Tibial nerve (tissue), 4 donors: ENCODE measurements around the gene ZNF597.

Source experiments
- EP300 ChIP-seq, 2 donors: sonication (generic); formaldehyde crosslinking; IDR thresholded peaks; one replicate each; pipeline ENCODE4 v1.6.1; 2017; ENCODE audit warnings: antibody characterized with exemption in 2 of 2, mild to moderate bottlenecking in 1 of 2
- POLR2A ChIP-seq, 2 donors: fragments of 450-650 bp; IDR thresholded peaks; one replicate each; pipeline ENCODE4 v1.6.1; 2017; ENCODE audit warnings: antibody characterized with exemption in 2 of 2, mild to moderate bottlenecking in 2 of 2, moderate library complexity in 2 of 2
- TF ChIP-seq, protein P1 (sequence below), 5 experiments: fragments of 200-600 bp in 3 of 5; fragments of 450-650 bp in 2 of 5; sonication (generic) in 3 of 5; IDR thresholded peaks; one replicate each; pipeline ENCODE4 v1.5.1; 2016 to 2019; ENCODE audit warnings: antibody characterized with exemption in 5 of 5, mild to moderate bottlenecking in 3 of 5, moderate library complexity in 2 of 5

- TF ChIP-seq, protein P1, sequence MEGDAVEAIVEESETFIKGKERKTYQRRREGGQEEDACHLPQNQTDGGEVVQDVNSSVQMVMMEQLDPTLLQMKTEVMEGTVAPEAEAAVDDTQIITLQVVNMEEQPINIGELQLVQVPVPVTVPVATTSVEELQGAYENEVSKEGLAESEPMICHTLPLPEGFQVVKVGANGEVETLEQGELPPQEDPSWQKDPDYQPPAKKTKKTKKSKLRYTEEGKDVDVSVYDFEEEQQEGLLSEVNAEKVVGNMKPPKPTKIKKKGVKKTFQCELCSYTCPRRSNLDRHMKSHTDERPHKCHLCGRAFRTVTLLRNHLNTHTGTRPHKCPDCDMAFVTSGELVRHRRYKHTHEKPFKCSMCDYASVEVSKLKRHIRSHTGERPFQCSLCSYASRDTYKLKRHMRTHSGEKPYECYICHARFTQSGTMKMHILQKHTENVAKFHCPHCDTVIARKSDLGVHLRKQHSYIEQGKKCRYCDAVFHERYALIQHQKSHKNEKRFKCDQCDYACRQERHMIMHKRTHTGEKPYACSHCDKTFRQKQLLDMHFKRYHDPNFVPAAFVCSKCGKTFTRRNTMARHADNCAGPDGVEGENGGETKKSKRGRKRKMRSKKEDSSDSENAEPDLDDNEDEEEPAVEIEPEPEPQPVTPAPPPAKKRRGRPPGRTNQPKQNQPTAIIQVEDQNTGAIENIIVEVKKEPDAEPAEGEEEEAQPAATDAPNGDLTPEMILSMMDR (IDR thresholded peaks at IDR 0.05): no peak
- no peak for TF ChIP-seq POLR2A (IDR thresholded peaks at IDR 0.05)
- TF ChIP-seq EP300 (IDR thresholded peaks at IDR 0.05): no peak
These were observed 32.5 kb upstream of the ZNF597 start for GRCh38 chr16:3475604-3476375.
